HepG2 (cell line): Measurements from ENCODE around the gene PLEKHG2. TPM values are rescaled to one million over a fixed set of nuclear protein-coding genes. Genes with fewer than 3 reads are reported as not detected.

Source experiments
- ATAC-seq: fragments of 200-7000 bp; cut with Tn5 transposase; 3 replicates; pipeline ENCODE4 v1.9.1; 2020; ENCODE audit warnings: mild to moderate bottlenecking, moderate library complexity
- BruUV-seq: library from RNA; stranded (reverse); fragments of 400-500 nt; replicated peaks from 2 replicates; lab custom pipeline; 2021; lab: Mats Ljungman, UMichigan
- CTCF ChIA-PET: fragments of 300-600 bp; formaldehyde crosslinking; extraction: SDS; loops from one replicate; lab custom pipeline; 2021; ENCODE audit warnings: low total read pairs, inconsistent platforms, low intra/inter-chr PET ratio; lab: Yijun Ruan, JAX
- POLR2A ChIA-PET: fragments of 350-600 bp; sonication (Branson Sonifier 250); formaldehyde crosslinking; loops from one replicate; lab custom pipeline; 2020; ENCODE audit warnings: antibody characterized with exemption, inconsistent platforms; lab: Yijun Ruan, JAX
- DNase-seq: peaks from one replicate; pipeline ENCODE4 v3.0.0-alpha.2; 2015; ENCODE audit warnings: low spot score
- FAIRE-seq: peaks from 3 replicates; lab custom pipeline; 2011; peaks lifted over from hg19 to GRCh38; lab: Jason Lieb, UNC
- H2AFZ ChIP-seq: one replicate; pipeline ENCODE4 v1.6.1; 2011; ENCODE audit warnings: low read length, inconsistent platforms
- H3K27ac ChIP-seq: fragments of 300-600 bp; 3 replicates; pipeline ENCODE4 v1.8.0; 2011; ENCODE audit warnings: mixed run types, mild to moderate bottlenecking, mixed read lengths, low read length, inconsistent platforms; ENCODE audit not compliant: insufficient read depth; ENCODE audit errors: extremely low read length
- H3K27me3 ChIP-seq, 2 experiments: fragments of 200-600 bp in 1 of 2; 2 replicates in 1 of 2; 3 replicates in 1 of 2; pipeline versions ENCODE4 v1.6.0 to v1.8.0; 2011; ENCODE audit warnings: low read length in 2 of 2, mild to moderate bottlenecking in 2 of 2, moderate library complexity in 2 of 2, inconsistent platforms in 1 of 2; ENCODE audit not compliant: insufficient read depth in 2 of 2, control insufficient read depth in 1 of 2
- H3K36me3 ChIP-seq, 2 experiments: fragments of 200-600 bp in 1 of 2; replicated peaks in 1 of 2; 2 replicates in 1 of 2; 3 replicates in 1 of 2; pipeline versions ENCODE4 v1.5.1 to v1.8.0; 2011; ENCODE audit warnings: low read length in 2 of 2, inconsistent platforms in 1 of 2; ENCODE audit not compliant: insufficient read depth in 2 of 2, control insufficient read depth in 1 of 2
- H3K4me1 ChIP-seq: 2 replicates; pipeline ENCODE4 v1.5.1; 2012; ENCODE audit warnings: low read length, inconsistent platforms; ENCODE audit not compliant: insufficient read depth
- H3K4me2 ChIP-seq: 2 replicates; pipeline ENCODE4 v1.6.0; 2011; ENCODE audit warnings: low read depth, low read length, inconsistent platforms
- H3K4me3 ChIP-seq, 3 experiments: fragments of 200-600 bp in 1 of 3; sonication (generic), shearing (Covaris generic) in 1 of 3; replicated peaks in 1 of 3; 2 replicates each; pipeline ENCODE4 v1.5.1; 2011 to 2016; ENCODE audit warnings: low read length in 3 of 3, inconsistent platforms in 2 of 3, low read depth in 2 of 3, mild to moderate bottlenecking in 2 of 3, control low read depth in 1 of 3, mixed read lengths in 1 of 3; ENCODE audit not compliant: insufficient read depth in 1 of 3
- H3K79me2 ChIP-seq: one replicate; pipeline ENCODE4 v1.6.1; 2011; ENCODE audit warnings: low read length, inconsistent platforms; ENCODE audit not compliant: insufficient read depth
- H3K9ac ChIP-seq: 2 replicates; pipeline ENCODE4 v1.6.0; 2011; ENCODE audit warnings: mild to moderate bottlenecking, low read depth, low read length, inconsistent platforms; ENCODE audit not compliant: insufficient read depth
- H3K9me3 ChIP-seq: 2 replicates; pipeline ENCODE4 v1.5.1; 2012; ENCODE audit warnings: mild to moderate bottlenecking, low read length
- H4K20me1 ChIP-seq: 2 replicates; pipeline ENCODE4 v1.6.0; 2011; ENCODE audit warnings: inconsistent platforms, mild to moderate bottlenecking, low read length, moderate library complexity; ENCODE audit not compliant: insufficient read depth
- ATF7 ChIP-seq, 2 experiments: fragments of 450-650 bp in 1 of 2; sonication (generic) in 1 of 2; formaldehyde crosslinking in 1 of 2; IDR thresholded peaks; 2 replicates each; pipeline versions ENCODE4 v1.4.0 to v1.6.1; 2016 to 2020; ENCODE audit warnings: antibody characterized with exemption in 1 of 2, mild to moderate bottlenecking in 1 of 2, missing genetic modification reagents in 1 of 2
- ATM ChIP-seq: fragments of 450-650 bp; IDR thresholded peaks from 2 replicates; pipeline ENCODE4 v1.7.1; 2017; ENCODE audit warnings: mild to moderate bottlenecking, borderline replicate concordance
- CEBPG ChIP-seq: IDR thresholded peaks from 2 replicates; pipeline ENCODE4 v1.6.1; 2016
- KDM5B ChIP-seq: sonication (generic); formaldehyde crosslinking; IDR thresholded peaks from 2 replicates; pipeline ENCODE4 v1.4.0; 2020; ENCODE audit warnings: missing genetic modification reagents, mild to moderate bottlenecking, borderline replicate concordance
- PHF21A ChIP-seq: sonication (generic); formaldehyde crosslinking; IDR thresholded peaks from 2 replicates; pipeline ENCODE4 v1.5.0; 2020; ENCODE audit warnings: mild to moderate bottlenecking, missing genetic modification reagents
- THAP11 ChIP-seq: IDR thresholded peaks from 2 replicates; pipeline ENCODE4 v1.6.1; 2016; ENCODE audit warnings: missing biosample characterization, missing genetic modification reagents
- ZBTB40 ChIP-seq, 2 experiments: fragments of 450-650 bp in 1 of 2; sonication (generic) in 1 of 2; formaldehyde crosslinking in 1 of 2; IDR thresholded peaks; 2 replicates each; pipeline versions ENCODE4 v1.6.1 to v1.8.0; 2016 to 2022; ENCODE audit warnings: antibody characterized with exemption in 1 of 2, mild to moderate bottlenecking in 1 of 2, missing genetic modification reagents in 1 of 2
- ZNF382 ChIP-seq: sonication (generic); formaldehyde crosslinking; IDR thresholded peaks from 2 replicates; pipeline ENCODE4 v1.5.0; 2020; ENCODE audit warnings: missing genetic modification reagents, mild to moderate bottlenecking, borderline replicate concordance
- ZNF558 ChIP-seq: sonication (generic); formaldehyde crosslinking; IDR thresholded peaks from 2 replicates; pipeline ENCODE4 v1.9.0; 2022; ENCODE audit warnings: mild to moderate bottlenecking, missing genetic modification reagents, borderline replicate concordance
- ZNF878 ChIP-seq: sonication (generic); formaldehyde crosslinking; IDR thresholded peaks from 2 replicates; pipeline ENCODE4 v1.8.1; 2023; ENCODE audit warnings: mild to moderate bottlenecking, missing genetic modification reagents, moderate library complexity
- WGBS: methylation state at CpG from one replicate; pipeline ENCODE4 v1.1.6; 2017; ENCODE audit warnings: low lambda C conversion rate; 5-methylcytosine and 5-hydroxymethylcytosine counted together
- in situ Hi-C: cut with HindIII; loops from 2 replicates; pipeline ENCODE4 v1.10.0; 2017; ENCODE audit warnings: low pct_unique_long_range_greater_than_20kb; ENCODE audit not compliant: extremely low pct_ligation_motif_present
- intact Hi-C: fragments of 100-400 bp; cut with micrococcal nuclease; formaldehyde crosslinking; loops from one replicate; pipeline ENCODE4 v1.10.0; 2022; ENCODE audit not compliant: unreplicated experiment
- polyA plus RNA-seq, 8 experiments: library from polyadenylated mRNA; depleted of rRNA in 3 of 8; stranded (reverse) in 7 of 8; unstranded in 1 of 8; fragments of >200 nt; fragmentation: Illumina TruSeq in 4 of 8; extraction: Trizol in 4 of 8; gene quantifications; 2 replicates each; pipeline versions ENCODE4 v1.2.1 to v1.2.3, GENCODE V29; 2011 to 2016; ENCODE audit warnings: low read depth in 4 of 8, missing spikeins in 1 of 8, mixed read lengths in 1 of 8; ENCODE audit not compliant: insufficient read depth in 1 of 8
- total RNA-seq, 5 experiments: library from RNA; depleted of rRNA; stranded (reverse); fragments of >200 nt; fragmentation: Illumina TruSeq; extraction: Trizol; gene quantifications; 2 replicates each; pipeline ENCODE4 v1.2.3, GENCODE V29; 2016; ENCODE audit warnings: low read depth in 1 of 5
- TF ChIP-seq, protein P1 (sequence below): sonication (generic); formaldehyde crosslinking; IDR thresholded peaks from 2 replicates; pipeline ENCODE4 v1.5.1; 2020; ENCODE audit warnings: missing genetic modification reagents, mild to moderate bottlenecking, borderline replicate concordance
- TF ChIP-seq, protein P2 (sequence below): sonication (generic); formaldehyde crosslinking; IDR thresholded peaks from 2 replicates; pipeline ENCODE4 v1.8.1; 2023; ENCODE audit warnings: mild to moderate bottlenecking, inconsistent platforms, moderate library complexity, missing genetic modification reagents, borderline replicate concordance

PLEKHG2 gene
- total and polyA plus RNA-seq, 2 of the 13 experiments (the other 11 are each of a cell fraction or from before 2014, with no cell fraction given): 3.6 to 6.8 TPM

- WGBS: 14% methylated on average over 2 of the region's 10 CpGs
- CTCF ChIA-PET: interaction anchor here (1.3 kb wide), 1 partner anchor 22 kb away, joined by 3 read pairs; the partner anchor contains the start of gene PLEKHG2
- no peak for TF ChIP-seq CEBPG (CRISPR knock-in tag)
- no peak for TF ChIP-seq THAP11 (CRISPR knock-in tag)
- TF ChIP-seq, protein P1, sequence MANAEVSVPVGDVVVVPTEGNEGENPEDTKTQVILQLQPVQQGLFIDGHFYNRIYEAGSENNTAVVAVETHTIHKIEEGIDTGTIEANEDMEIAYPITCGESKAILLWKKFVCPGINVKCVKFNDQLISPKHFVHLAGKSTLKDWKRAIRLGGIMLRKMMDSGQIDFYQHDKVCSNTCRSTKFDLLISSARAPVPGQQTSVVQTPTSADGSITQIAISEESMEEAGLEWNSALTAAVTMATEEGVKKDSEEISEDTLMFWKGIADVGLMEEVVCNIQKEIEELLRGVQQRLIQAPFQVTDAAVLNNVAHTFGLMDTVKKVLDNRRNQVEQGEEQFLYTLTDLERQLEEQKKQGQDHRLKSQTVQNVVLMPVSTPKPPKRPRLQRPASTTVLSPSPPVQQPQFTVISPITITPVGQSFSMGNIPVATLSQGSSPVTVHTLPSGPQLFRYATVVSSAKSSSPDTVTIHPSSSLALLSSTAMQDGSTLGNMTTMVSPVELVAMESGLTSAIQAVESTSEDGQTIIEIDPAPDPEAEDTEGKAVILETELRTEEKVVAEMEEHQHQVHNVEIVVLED (CRISPR knock-in tag): no peak
- TF ChIP-seq ATM: no peak
- TF ChIP-seq, protein P2, sequence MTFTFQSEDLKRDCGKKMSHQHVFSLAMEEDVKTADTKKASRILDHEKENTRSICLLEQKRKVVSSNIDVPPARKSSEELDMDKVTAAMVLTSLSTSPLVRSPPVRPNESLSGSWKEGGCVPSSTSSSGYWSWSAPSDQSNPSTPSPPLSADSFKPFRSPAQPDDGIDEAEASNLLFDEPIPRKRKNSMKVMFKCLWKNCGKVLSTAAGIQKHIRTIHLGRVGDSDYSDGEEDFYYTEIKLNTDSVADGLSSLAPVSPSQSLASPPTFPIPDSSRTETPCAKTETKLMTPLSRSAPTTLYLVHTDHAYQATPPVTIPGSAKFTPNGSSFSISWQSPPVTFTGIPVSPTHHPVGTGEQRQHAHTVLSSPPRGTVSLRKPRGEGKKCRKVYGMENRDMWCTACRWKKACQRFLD (CRISPR knock-in tag): 0 out of 2 replicates have a peak, but pooled peaks have one; percentile 10
- TF ChIP-seq ZNF878 (CRISPR knock-in tag): 0 out of 2 replicates have a peak, but pooled peaks have one; percentile 38
- peak; percentile 80 for TF ChIP-seq ATF7 (IDR thresholded peaks at IDR 0.05)
- no peak for TF ChIP-seq ATF7 (CRISPR knock-in tag; IDR thresholded peaks at IDR 0.05)
- 0 out of 2 replicates have a peak, but pooled peaks have one; percentile 20 for TF ChIP-seq ZNF558
- no peak for TF ChIP-seq ZBTB40 (IDR thresholded peaks at IDR 0.05)
- no peak for TF ChIP-seq ZBTB40 (CRISPR knock-in tag; IDR thresholded peaks at IDR 0.05)
- 0 out of 2 replicates have a peak, but pooled peaks have one; percentile 1 for TF ChIP-seq PHF21A (CRISPR knock-in tag)
- no peak for TF ChIP-seq KDM5B (CRISPR knock-in tag)
- TF ChIP-seq ZNF382 (CRISPR knock-in tag): no peak
These were observed 22.1 kb upstream of the PLEKHG2 start for GRCh38 chr19:39390451-39390750.

More at GRCh38 chr19:39390451-39390750, 22.1 kb upstream of the PLEKHG2 start:
- Histone ChIP-seq H3K27me3 (no peaks in the 10 kb centered on the region), H3K27ac (peak overlapping the region; percentile 86), H3K9me3 (no peaks in the 10 kb centered on the region), H3K36me3 (peaks cover 9 to 50% of the 10 kb centered on the region in 2 experiments), H2AFZ (no peak overlapping the region), H3K4me3 (peak overlapping the region; percentile 71 to 95 (median 85)), H3K79me2 (peaks cover 17% of the 10 kb centered on the region), H3K9ac (peak overlapping the region; percentile 95), H3K4me2 (peak overlapping the region; percentile 75), H3K4me1 (peaks cover 22% of the 10 kb centered on the region), H4K20me1 (no peaks in the 10 kb centered on the region)
- in situ Hi-C loops (no loop called here), intact Hi-C loops (loop anchor here (1.0 kb wide), 1 partner anchor 8 kb away; no protein-coding TSS in a partner anchor)
- TSS peak; percentile 59 for BruUV-seq
- ATAC-seq (no peak), DNase-seq (no peak), FAIRE-seq (no peak)
- POLR2A ChIA-PET: interaction anchor here (0.7 to 3.2 kb wide), 18 partner anchors 8 to 772 kb away, joined by 3 to 49 read pairs (median 8); partner anchors contain the start of genes EIF3K, PAK4, PLEKHG2 and RPS16
